ENCODE results near the gene EXT2. TPM values are rescaled to one million over a fixed set of nuclear protein-coding genes. Genes with fewer than 3 reads are reported as not detected.

The EXT2 gene
- total and polyA plus RNA-seq, 2 experiments from 2014 or later = 15.9 to 48.6 TPM

GRCh38 chr11:44198146-44198724 is 102.8 kb downstream of the EXT2 start (continued):
- TF ChIP-seq ZNF462 (CRISPR knock-in tag; IDR thresholded peaks at IDR 0.05) = no peak
- TF ChIP-seq JUNB (IDR thresholded peaks at IDR 0.05; ENCODE audit: unreplicated experiment) = no peak
- no peak for TF ChIP-seq CTCF (conservative IDR thresholded peaks at IDR 0.05; ENCODE audit: low read depth in 2 of 2)

GRCh38 chr11:44199298-44199697 is 103.8 kb downstream of the EXT2 start:
- Histone ChIP-seq H2AFZ (no peak overlapping the region), H3K27ac (ENCODE audit: low read depth) (peak overlapping the region; percentile 82), H3K4me3 (peak overlapping the region; percentile 12; the same call in 1 of the 2 replicates), H4K20me1 (replicated peaks; ENCODE audit: insufficient read depth) (no peaks in the 10 kb centered on the region), H3K27me3 (ENCODE audit: insufficient read depth) (no peaks in the 10 kb centered on the region), H3K79me2 (replicated peaks; ENCODE audit: insufficient read depth) (peaks cover 10% of the 10 kb centered on the region; the same call in 1 of the 2 replicates), H3K4me2 (peak overlapping the region; percentile 58), H3K36me3 (ENCODE audit: insufficient read depth) (no peaks in the 10 kb centered on the region; the same call in 1 of the 2 replicates), H3F3A (replicated peaks; ENCODE audit: low read depth) (no peaks in the 10 kb centered on the region), H3K4me1 (ENCODE audit: insufficient read depth) (peaks cover 38% of the 10 kb centered on the region), H3K9me2 (ENCODE audit: insufficient read depth) (no peaks in the 10 kb centered on the region; the same call in 1 of the 2 replicates)
- H3K4me3 Mint-ChIP-seq = peak overlapping the region; percentile 18; the same call in 2 of the 3 replicates
- DNase-seq (ENCODE audit: low spot score) (peak; percentile 57), ATAC-seq (peak; percentile 93)
- H3K4me1 Mint-ChIP-seq = peaks cover 35% of the 10 kb centered on the region
- H3K36me3 Mint-ChIP-seq (ENCODE audit: low read depth) = peaks cover 26% of the 10 kb centered on the region
- peaks cover 9% of the 10 kb centered on the region; the same call in 2 of the 3 replicates for H3K9me3 Mint-ChIP-seq
- H3K27ac Mint-ChIP-seq = peak overlapping the region; percentile 75
- no peaks in the 10 kb centered on the region for H3K27me3 Mint-ChIP-seq (ENCODE audit: insufficient read depth, low read depth, poor library complexity)
- no peak for TF ChIP-seq ETS1 (IDR thresholded peaks at IDR 0.05)
- TF ChIP-seq CREB1 (CRISPR knock-in tag; IDR thresholded peaks at IDR 0.05; ENCODE audit: low read depth) = no peak
- TF ChIP-seq ZNF462 (CRISPR knock-in tag; IDR thresholded peaks at IDR 0.05) = 0 out of 2 replicates have a peak, but pooled peaks have one; percentile 7
